ENCODE measurements around the gene KRT20. TPM values are rescaled to one million over a fixed set of nuclear protein-coding genes. Genes with fewer than 3 reads are reported as not detected.

The KRT20 gene
- total RNA-seq, 1 experiment from 2014 or later, result 1.5 TPM

GRCh38 chr17:40905370-40905769 lies 20.3 kb upstream of the KRT20 start:
- Histone ChIP-seq H3K79me2 (ENCODE audit: insufficient read depth, low read length) (no peaks in the 10 kb centered on the region), H4K20me1 (ENCODE audit: insufficient read depth) (no peaks in the 10 kb centered on the region), H3K36me3 (ENCODE audit: control insufficient read depth in 1 of 2, insufficient read depth in 2 of 2, low read length in 2 of 2) (no peaks in the 10 kb centered on the region), H3K9ac (ENCODE audit: low read length) (peak overlapping the region; percentile 67; the same call in 1 of the 2 replicates), H3K4me2 (ENCODE audit: low read length) (peak overlapping the region; percentile 74; the same call in 1 of the 2 replicates), H2AFZ (ENCODE audit: low read depth, low read length, poor library complexity, severe bottlenecking) (no peak overlapping the region), H3K27ac (ENCODE audit: low read depth, low read length) (peak overlapping the region; percentile 96), H3K4me1 (ENCODE audit: control insufficient read depth in 1 of 2, insufficient read depth in 2 of 2, low read length in 2 of 2) (peaks cover 65 to 75% of the 10 kb centered on the region in 2 experiments), H3K4me3 (replicated peaks in 1 of 2; ENCODE audit: low read depth in 1 of 2, low read length in 2 of 2) (no peak overlapping the region), H3K9me3 (ENCODE audit: control insufficient read depth in 1 of 2, insufficient read depth in 1 of 2, low read depth in 1 of 2, low read length in 2 of 2) (no peaks in the 10 kb centered on the region), H3K9me2 (ENCODE audit: insufficient read depth) (no peaks in the 10 kb centered on the region), H3K27me3 (ENCODE audit: insufficient read depth, low read length) (no peaks in the 10 kb centered on the region)
- DNase-seq (ENCODE audit: low read depth, low spot score) (no peak), ATAC-seq (no peak)
- CTCF ChIA-PET, result no interaction called here
- no peak for TF ChIP-seq YY1 (IDR thresholded peaks at IDR 0.05; ENCODE audit: extremely low read depth, insufficient replicate concordance, low read depth, low read length)
- TF ChIP-seq SRF (IDR thresholded peaks at IDR 0.05; ENCODE audit: low read depth), result no peak
- no peak for TF ChIP-seq SP1 (IDR thresholded peaks at IDR 0.05; ENCODE audit: low read depth)
- TF ChIP-seq POLR2AphosphoS5 (IDR thresholded peaks at IDR 0.05; ENCODE audit: low read depth, low read length), result no peak
- TF ChIP-seq, protein P1, sequence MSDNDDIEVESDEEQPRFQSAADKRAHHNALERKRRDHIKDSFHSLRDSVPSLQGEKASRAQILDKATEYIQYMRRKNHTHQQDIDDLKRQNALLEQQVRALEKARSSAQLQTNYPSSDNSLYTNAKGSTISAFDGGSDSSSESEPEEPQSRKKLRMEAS (IDR thresholded peaks at IDR 0.05), result no peak
- no peak for TF ChIP-seq ZBTB33 (IDR thresholded peaks at IDR 0.05; ENCODE audit: extremely low read depth, insufficient replicate concordance, low read length)
- TF ChIP-seq ZNF274 (IDR thresholded peaks at IDR 0.05; ENCODE audit: low read depth, low read length), result no peak
- no peak for TF ChIP-seq TCF7L2 (IDR thresholded peaks at IDR 0.05; ENCODE audit: borderline replicate concordance, extremely low read depth, insufficient read depth, insufficient read length)
- TF ChIP-seq EGR1 (IDR thresholded peaks at IDR 0.05; ENCODE audit: low read depth), result no peak
- intact Hi-C loops (cut with micrococcal nuclease), result loop anchor here (5.0 kb wide), 1 partner anchor 742 kb away; no protein-coding TSS in a partner anchor
- RAD21 ChIA-PET (ENCODE audit: low non-redundant PET in 1 of 2, low total read pairs in 2 of 2, uncharacterized antibody in 2 of 2, unreplicated experiment in 2 of 2), result no interaction called here
- no TSS peak for BruUV-seq (replicated peaks)
- POLR2A ChIA-PET, result no interaction called here

Measured in HCT116 (cell line).